CD4-positive, alpha-beta T cell (primary cell): ENCODE results near the gene MRPL53. TPM values are rescaled to one million over a fixed set of nuclear protein-coding genes. Genes with fewer than 3 reads are reported as not detected.

Experiments used
- ATAC-seq: fragments of 200-7000 bp; cut with Tn5 transposase; one replicate; pipeline ENCODE4 v1.10.0; 2022; ENCODE audit warnings: mild to moderate bottlenecking; ENCODE audit not compliant: poor library complexity
- CTCF ChIA-PET: fragments of 350-600 bp; sonication (Branson Sonifier 250); formaldehyde crosslinking; loops from one replicate; lab custom pipeline; 2021; ENCODE audit warnings: antibody characterized with exemption, inconsistent platforms; lab: Charles Lee
- POLR2A ChIA-PET: fragments of 350-600 bp; sonication (Branson Sonifier 250); formaldehyde crosslinking; loops from one replicate; lab custom pipeline; 2021; ENCODE audit warnings: antibody characterized with exemption, inconsistent platforms; lab: Charles Lee
- DNase-seq, 14 experiments: peaks; one replicate each; pipeline ENCODE4 v3.0.0-alpha.2; 2013 to 2020; ENCODE audit warnings: mixed read lengths in 2 of 14
- H3K27ac ChIP-seq, 2 donors: one replicate each; pipeline versions ENCODE4 v1.5.1 to v1.7.0; 2013; ENCODE audit warnings: low read length in 2 of 2, low read depth in 1 of 2, mild to moderate bottlenecking in 1 of 2
- H3K27me3 ChIP-seq, 2 experiments: 1 replicate in 1 of 2; 2 replicates in 1 of 2; pipeline versions ENCODE4 v1.6.1 to v1.7.0; 2013; ENCODE audit warnings: low read length in 2 of 2, control low read depth in 1 of 2, mild to moderate bottlenecking in 1 of 2, moderate library complexity in 1 of 2; ENCODE audit not compliant: insufficient read depth in 2 of 2, control insufficient read depth in 1 of 2
- H3K36me3 ChIP-seq: one replicate; pipeline ENCODE4 v1.6.1; 2013; ENCODE audit warnings: low read length, control low read depth; ENCODE audit not compliant: insufficient read depth
- H3K4me1 ChIP-seq: one replicate; pipeline ENCODE4 v1.6.1; 2013; ENCODE audit warnings: low read length, control low read depth; ENCODE audit not compliant: insufficient read depth
- H3K4me3 ChIP-seq: one replicate; pipeline ENCODE4 v1.5.1; 2013; ENCODE audit warnings: mild to moderate bottlenecking, low read length, moderate library complexity
- H3K9me3 ChIP-seq, 2 experiments: 1 replicate in 1 of 2; 2 replicates in 1 of 2; pipeline versions ENCODE4 v1.6.1 to v1.7.0; 2013; ENCODE audit warnings: low read length in 2 of 2, mild to moderate bottlenecking in 2 of 2, control low read depth in 1 of 2, moderate library complexity in 1 of 2; ENCODE audit not compliant: control insufficient read depth in 1 of 2, insufficient read depth in 1 of 2
- H3K27ac Mint-ChIP-seq: one replicate; pipeline ENCODE4 v1.8.0; 2020; ENCODE audit warnings: mixed read lengths
- H3K27me3 Mint-ChIP-seq: one replicate; pipeline ENCODE4 v1.8.0; 2021; ENCODE audit warnings: mixed read lengths
- H3K36me3 Mint-ChIP-seq: one replicate; pipeline ENCODE4 v1.8.0; 2021; ENCODE audit warnings: low read depth, mixed read lengths
- H3K4me1 Mint-ChIP-seq: one replicate; pipeline ENCODE4 v1.8.0; 2021; ENCODE audit warnings: low read depth, mixed read lengths
- H3K4me3 Mint-ChIP-seq: one replicate; pipeline ENCODE4 v1.8.0; 2020; ENCODE audit warnings: mild to moderate bottlenecking, mixed read lengths
- H3K9me3 Mint-ChIP-seq: one replicate; pipeline ENCODE4 v1.8.0; 2020; ENCODE audit warnings: mixed read lengths
- CTCF ChIP-seq: fragments of 200-600 bp; IDR thresholded peaks from one replicate; pipeline ENCODE4 v1.8.0; 2022; ENCODE audit warnings: antibody characterized with exemption, mild to moderate bottlenecking
- intact Hi-C, 2 experiments: fragments of 100-400 bp; cut with DNase I in 1 of 2; cut with micrococcal nuclease in 1 of 2; formaldehyde crosslinking; loops; one replicate each; pipeline versions ENCODE4 v1.15.1 to v1.9.0; 2023 to 2025; cut with DNase I, micrococcal nuclease
- total RNA-seq, 174 experiments: library from RNA in 2 of 174; stranded (reverse) in 2 of 174; gene quantifications; one replicate each; pipeline ENCODE4 v1.2.3 and lab custom pipeline; 2021 to 2026

Gene MRPL53
- total RNA-seq, 2 experiments from 2014 or later = 39.5 to 44.3 TPM

- Histone ChIP-seq H3K4me1 (peaks cover 29% of the 10 kb centered on the region), H3K27ac (no peak overlapping the region), H3K9me3 (peaks cover 0 to 22% of the 10 kb centered on the region in 2 experiments), H3K36me3 (peaks cover 19% of the 10 kb centered on the region), H3K4me3 (peak overlapping the region; percentile 64), H3K27me3 (peaks cover 31 to 45% of the 10 kb centered on the region in 2 experiments)
- no peak for DNase-seq
- TF ChIP-seq CTCF = no peak
- Mint-ChIP-seq H3K27me3 (peaks cover 45% of the 10 kb centered on the region), H3K4me3 (peak overlapping the region; percentile 54), H3K9me3 (no peaks in the 10 kb centered on the region), H3K36me3 (peaks cover 22% of the 10 kb centered on the region), H3K27ac (no peak overlapping the region), H3K4me1 (peaks cover 38% of the 10 kb centered on the region)
- POLR2A ChIA-PET = interaction anchor here (0.8 to 4.5 kb wide), 4 partner anchors 10 to 39 kb away, joined by 3 to 21 read pairs (median 5); partner anchors contain the start of genes CCDC142, PCGF1, TTC31 and WBP1
- ATAC-seq = no peak
- intact Hi-C loops = no loop called here
- CTCF ChIA-PET = interaction anchor here (1.1 kb wide), 1 partner anchor 13 kb away, joined by 3 read pairs; no protein-coding TSS in a partner anchor
These were observed 24.7 kb upstream of the MRPL53 start for GRCh38 chr2:74496997-74497776.

GRCh38 chr2:74495440-74495839 is 23.0 kb upstream of the MRPL53 start:
- H3K27me3 Mint-ChIP-seq = peaks cover 28% of the 10 kb centered on the region
- H3K4me1 ChIP-seq = peaks cover 28% of the 10 kb centered on the region
- POLR2A ChIA-PET = no interaction called here

GRCh38 chr2:74493546-74493945 is 21.1 kb upstream of the MRPL53 start:
- intact Hi-C loops = no loop called here
- no peak for TF ChIP-seq CTCF
- CTCF ChIA-PET = no interaction called here
- Mint-ChIP-seq H3K36me3 (peaks cover 54% of the 10 kb centered on the region), H3K27ac (no peak overlapping the region), H3K4me3 (no peak overlapping the region), H3K4me1 (peaks cover 12% of the 10 kb centered on the region), H3K27me3 (peaks cover 11% of the 10 kb centered on the region), H3K9me3 (no peaks in the 10 kb centered on the region)
- POLR2A ChIA-PET = no interaction called here
- Histone ChIP-seq H3K4me3 (no peak overlapping the region), H3K27me3 (peaks cover 4 to 9% of the 10 kb centered on the region in 2 experiments), H3K36me3 (peaks cover 51% of the 10 kb centered on the region), H3K27ac (no peak overlapping the region), H3K9me3 (peaks cover 0 to 10% of the 10 kb centered on the region in 2 experiments), H3K4me1 (peaks cover 12% of the 10 kb centered on the region)
- DNase-seq (no peak), ATAC-seq (no peak)

More at GRCh38 chr2:74495440-74495839, 23.0 kb upstream of the MRPL53 start:
- TF ChIP-seq CTCF = no peak
- peaks cover 40% of the 10 kb centered on the region for H3K36me3 Mint-ChIP-seq
- Histone ChIP-seq H3K4me3 (no peak overlapping the region), H3K9me3 (peaks cover 0 to 19% of the 10 kb centered on the region in 2 experiments), H3K36me3 (peaks cover 36% of the 10 kb centered on the region), H3K27ac (no peak overlapping the region), H3K27me3 (peaks cover 19 to 28% of the 10 kb centered on the region in 2 experiments)
- no peaks in the 10 kb centered on the region for H3K9me3 Mint-ChIP-seq
- no peak overlapping the region for H3K4me3 Mint-ChIP-seq
- no peak overlapping the region for H3K27ac Mint-ChIP-seq
- DNase-seq = no peak
- peaks cover 28% of the 10 kb centered on the region for H3K4me1 Mint-ChIP-seq
- no peak for ATAC-seq
- intact Hi-C loops = no loop called here
- CTCF ChIA-PET = no interaction called here
